PFSK-1 (cell line): Measurements from ENCODE around the gene SCO2.
A peak's percentile ranks its signal among the peaks of the same experiment; 100 is the strongest.

Experiments
- FOXP2 ChIP-seq: optimal IDR thresholded peaks from 2 replicates; pipeline ENCODE3; 2011; ENCODE audit warnings: borderline replicate concordance, control low read depth, inconsistent platforms; ENCODE audit not compliant: insufficient read depth; ENCODE audit errors: extremely low read length, extremely low read depth
- POLR2AphosphoS5 ChIP-seq: IDR thresholded peaks from 2 replicates; pipeline ENCODE4 v1.6.1; 2012; ENCODE audit warnings: low read depth, mild to moderate bottlenecking, control low read depth, low read length, moderate library complexity
- REST ChIP-seq, 2 experiments: IDR thresholded peaks; 2 replicates each; pipeline versions ENCODE4 v1.6.1 to v1.8.0; 2011 to 2012; ENCODE audit warnings: low read depth in 2 of 2, low read length in 2 of 2, control low read depth in 1 of 2, inconsistent platforms in 1 of 2, mild to moderate bottlenecking in 1 of 2, moderate library complexity in 1 of 2; ENCODE audit not compliant: insufficient read depth in 1 of 2
- SIN3A ChIP-seq: IDR thresholded peaks from 2 replicates; pipeline ENCODE4 v1.6.1; 2012; ENCODE audit warnings: mild to moderate bottlenecking, low read length, moderate library complexity, borderline replicate concordance; ENCODE audit not compliant: insufficient read depth
- TAF1 ChIP-seq: IDR thresholded peaks from 2 replicates; pipeline ENCODE4 v1.6.1; 2012; ENCODE audit warnings: low read length, control low read depth, borderline replicate concordance; ENCODE audit not compliant: insufficient read depth

SCO2 gene

GRCh38 chr22:50527921-50528681, 2.7 kb upstream of the SCO2 start:
- TF ChIP-seq TAF1 (no peak), FOXP2 (no peak), SIN3A (no peak), POLR2AphosphoS5 (no peak), REST (IDR thresholded peaks at IDR 0.05; ENCODE audit: insufficient read depth in 1 of 2, low read depth in 2 of 2, low read length in 2 of 2) (no peak)

- no peak for TF ChIP-seq TAF1
- TF ChIP-seq POLR2AphosphoS5 = peak; percentile 46; the same call in 1 of the 2 replicates
Observed at GRCh38 chr22:50526834-50527801, 1.7 kb upstream of the SCO2 start.

GRCh38 chr22:50526108-50526833, 873 bp upstream of the SCO2 start:
- TF ChIP-seq REST (IDR thresholded peaks at IDR 0.05; ENCODE audit: insufficient read depth in 1 of 2, low read depth in 2 of 2, low read length in 2 of 2) = 0 out of 4 replicates have a peak, but pooled peaks of 1 of the 2 experiments have one; percentile 2
- no peak for TF ChIP-seq TAF1

- TF ChIP-seq REST (IDR thresholded peaks at IDR 0.05; ENCODE audit: insufficient read depth in 1 of 2, low read depth in 2 of 2, low read length in 2 of 2) = 0 out of 4 replicates have a peak, but pooled peaks of 1 of the 2 experiments have one; percentile 9
- TF ChIP-seq SIN3A = no peak
Observed at GRCh38 chr22:50525858-50526107, 385 bp upstream of the SCO2 start.

GRCh38 chr22:50524676-50525103, 708 bp downstream of the SCO2 start:
- TF ChIP-seq REST (IDR thresholded peaks at IDR 0.05; ENCODE audit: insufficient read depth in 1 of 2, low read depth in 2 of 2, low read length in 2 of 2) (no peak), SIN3A (no peak), TAF1 (no peak), POLR2AphosphoS5 (no peak), FOXP2 (no peak)
